WTC11 (cell line): ENCODE measurements around the gene ERG28. TPM values are rescaled to one million over a fixed set of nuclear protein-coding genes. Genes with fewer than 3 reads are reported as not detected.

ENCODE experiments used
- ATAC-seq: fragments of 200-7000 bp; cut with Tn5 transposase; 2 replicates; pipeline ENCODE4 v1.10.0; 2021; ENCODE audit warnings: mild to moderate bottlenecking, moderate library complexity
- CTCF ChIA-PET: fragments of 300-600 bp; sonication (Branson Sonifier 250); formaldehyde crosslinking; loops from one replicate; lab custom pipeline; 2021; ENCODE audit warnings: antibody characterized with exemption; lab: Charles Lee
- POLR2A ChIA-PET: fragments of 350-600 bp; sonication (Branson Sonifier 250); formaldehyde crosslinking; loops from one replicate; lab custom pipeline; 2021; ENCODE audit warnings: antibody characterized with exemption; lab: Charles Lee
- DNase-seq: peaks from one replicate; pipeline ENCODE4 v3.0.0; 2021; ENCODE audit warnings: low spot score
- H3K27ac Mint-ChIP-seq: 2 replicates; pipeline ENCODE4 v1.8.0; 2021; ENCODE audit warnings: mixed read lengths
- H3K27me3 Mint-ChIP-seq: 2 replicates; pipeline ENCODE4 v1.8.0; 2021; ENCODE audit warnings: low read depth, mild to moderate bottlenecking, moderate library complexity, mixed read lengths
- H3K36me3 Mint-ChIP-seq: 2 replicates; pipeline ENCODE4 v1.8.0; 2021; ENCODE audit warnings: mixed read lengths
- H3K4me1 Mint-ChIP-seq: 2 replicates; pipeline ENCODE4 v1.8.0; 2022; ENCODE audit warnings: mixed read lengths
- H3K4me3 Mint-ChIP-seq: 2 replicates; pipeline ENCODE4 v1.8.0; 2021; ENCODE audit warnings: mild to moderate bottlenecking, moderate library complexity, mixed read lengths
- H3K9me3 Mint-ChIP-seq: 2 replicates; pipeline ENCODE4 v1.8.0; 2021; ENCODE audit warnings: mixed read lengths
- CBFB ChIP-seq: sonication (generic); formaldehyde crosslinking; IDR thresholded peaks from 2 replicates; pipeline ENCODE4 v1.8.1; 2022; ENCODE audit warnings: mild to moderate bottlenecking, low read depth, missing genetic modification reagents
- CREB1 ChIP-seq: sonication (generic); formaldehyde crosslinking; IDR thresholded peaks from 2 replicates; pipeline ENCODE4 v1.8.0; 2023; ENCODE audit warnings: mild to moderate bottlenecking, missing genetic modification reagents
- CTCF ChIP-seq: fragments of 200-600 bp; IDR thresholded peaks from 2 replicates; pipeline ENCODE4 v1.8.0; 2022; ENCODE audit warnings: antibody characterized with exemption
- ESRRA ChIP-seq: sonication (generic); formaldehyde crosslinking; IDR thresholded peaks from 2 replicates; pipeline ENCODE4 v1.8.1; 2022; ENCODE audit warnings: mild to moderate bottlenecking, missing genetic modification reagents, borderline replicate concordance
- HMGXB4 ChIP-seq: sonication (generic); formaldehyde crosslinking; IDR thresholded peaks from 2 replicates; pipeline ENCODE4 v1.8.1; 2023; ENCODE audit warnings: mild to moderate bottlenecking, moderate library complexity, missing genetic modification reagents
- IRF2 ChIP-seq: sonication (generic); formaldehyde crosslinking; IDR thresholded peaks from 2 replicates; pipeline ENCODE4 v1.8.0; 2022; ENCODE audit warnings: low read depth, missing genetic modification reagents, borderline replicate concordance
- JAZF1 ChIP-seq: fragments of 250-450 bp; sonication (Bioruptor Pico); IDR thresholded peaks from 2 replicates; pipeline ENCODE4 v1.9.0; 2021; ENCODE audit warnings: moderate library complexity, mild to moderate bottlenecking, inconsistent platforms
- NFATC4 ChIP-seq: fragments of 250-450 bp; sonication (Bioruptor Pico); IDR thresholded peaks from 2 replicates; pipeline ENCODE4 v1.9.0; 2021; ENCODE audit warnings: mild to moderate bottlenecking
- NFE2L1 ChIP-seq: sonication (generic); formaldehyde crosslinking; IDR thresholded peaks from 2 replicates; pipeline ENCODE4 v1.8.1; 2023; ENCODE audit warnings: missing genetic modification reagents
- NR1H2 ChIP-seq: sonication (generic); formaldehyde crosslinking; IDR thresholded peaks from 2 replicates; pipeline ENCODE4 v1.9.0; 2021; ENCODE audit warnings: mild to moderate bottlenecking, moderate library complexity, missing genetic modification reagents
- NR3C1 ChIP-seq: sonication (generic); formaldehyde crosslinking; conservative IDR thresholded peaks from 2 replicates; pipeline ENCODE4 v1.8.1; 2023; ENCODE audit warnings: low read depth, mild to moderate bottlenecking, missing genetic modification reagents
- TCF7 ChIP-seq: sonication (generic); formaldehyde crosslinking; IDR thresholded peaks from 2 replicates; pipeline ENCODE4 v1.8.0; 2022; ENCODE audit warnings: mild to moderate bottlenecking, low read depth, missing genetic modification reagents, moderate library complexity
- TEAD1 ChIP-seq: sonication (generic); formaldehyde crosslinking; IDR thresholded peaks from 2 replicates; pipeline ENCODE4 v1.8.0; 2022; ENCODE audit warnings: mild to moderate bottlenecking, missing genetic modification reagents
- TP53 ChIP-seq: sonication (generic); formaldehyde crosslinking; IDR thresholded peaks from 2 replicates; pipeline ENCODE4 v1.8.1; 2023; ENCODE audit warnings: mild to moderate bottlenecking, missing genetic modification reagents
- ZNF219 ChIP-seq: sonication (generic); formaldehyde crosslinking; IDR thresholded peaks from 2 replicates; pipeline ENCODE4 v1.8.0; 2023; ENCODE audit warnings: missing genetic modification reagents, mild to moderate bottlenecking, borderline replicate concordance
- total RNA-seq: library from RNA; stranded (reverse); gene quantifications from 3 replicates; pipeline ENCODE4 v1.2.3, GENCODE V29; 2021
- TF ChIP-seq, protein P1 (sequence below): sonication (generic); formaldehyde crosslinking; IDR thresholded peaks from 2 replicates; pipeline ENCODE4 v1.8.0; 2023; ENCODE audit warnings: mild to moderate bottlenecking, missing genetic modification reagents
- TF ChIP-seq, protein P2 (sequence below): fragments of 250-450 bp; sonication (Bioruptor Pico); IDR thresholded peaks from 2 replicates; pipeline ENCODE4 v2.1.2; 2022; ENCODE audit warnings: mild to moderate bottlenecking, moderate library complexity
- TF ChIP-seq, protein P3 (sequence below): sonication (generic); formaldehyde crosslinking; IDR thresholded peaks from 2 replicates; pipeline ENCODE4 v1.8.0; 2023; ENCODE audit warnings: missing genetic modification reagents
- TF ChIP-seq, protein P4 (sequence below): fragments of 250-450 bp; sonication (Bioruptor Pico); IDR thresholded peaks from 2 replicates; pipeline ENCODE4 v1.9.0; 2021; ENCODE audit warnings: moderate library complexity, mild to moderate bottlenecking, inconsistent platforms, borderline replicate concordance

The ERG28 gene
- total RNA-seq, 1 experiment from 2014 or later = 27.9 TPM

DNA sequence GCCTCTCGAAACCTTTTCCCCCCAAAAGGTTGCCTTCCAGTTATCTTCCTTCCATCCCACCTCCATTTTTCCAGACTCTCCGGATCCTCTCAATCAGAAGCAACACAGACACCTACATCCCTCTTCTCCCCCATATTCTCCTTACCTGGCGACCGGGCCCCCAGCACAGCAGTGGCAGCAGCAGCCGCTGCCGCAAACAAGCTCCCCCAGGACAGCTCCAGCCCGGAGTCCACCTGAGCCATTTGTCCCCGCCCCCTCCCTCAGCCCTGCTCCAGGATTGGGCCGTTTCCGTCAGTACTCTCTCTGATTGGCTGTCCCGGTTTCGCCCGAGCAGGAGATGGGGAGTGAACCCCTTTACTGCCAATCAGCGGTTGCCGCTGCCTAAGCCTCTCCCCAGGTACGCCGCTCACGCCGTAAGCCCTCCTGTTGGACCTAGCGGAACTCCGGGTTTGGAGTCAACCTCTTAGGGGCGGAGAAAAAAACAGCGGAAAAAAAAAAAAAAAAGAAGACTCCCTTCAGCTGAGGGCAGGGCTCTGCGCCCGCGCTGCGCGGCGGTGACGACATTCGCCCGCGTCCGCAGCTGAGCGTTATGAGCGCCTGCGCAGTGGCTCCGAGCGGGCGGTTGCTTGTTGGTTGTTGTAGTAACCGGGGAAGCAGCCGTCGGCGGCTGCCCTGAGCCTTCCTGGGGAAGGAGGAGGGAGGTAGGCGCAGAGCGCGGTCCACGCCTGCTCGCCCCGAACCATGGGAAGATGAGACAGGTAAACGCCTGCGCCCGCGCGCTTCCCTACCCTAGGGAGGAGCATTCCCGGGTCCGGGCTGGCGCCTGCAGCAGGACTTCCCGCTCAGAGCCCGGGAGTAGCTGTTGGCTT, at the start of gene ERG28, which contains the start of gene TTLL5 (continued):
- TF ChIP-seq, protein P1, sequence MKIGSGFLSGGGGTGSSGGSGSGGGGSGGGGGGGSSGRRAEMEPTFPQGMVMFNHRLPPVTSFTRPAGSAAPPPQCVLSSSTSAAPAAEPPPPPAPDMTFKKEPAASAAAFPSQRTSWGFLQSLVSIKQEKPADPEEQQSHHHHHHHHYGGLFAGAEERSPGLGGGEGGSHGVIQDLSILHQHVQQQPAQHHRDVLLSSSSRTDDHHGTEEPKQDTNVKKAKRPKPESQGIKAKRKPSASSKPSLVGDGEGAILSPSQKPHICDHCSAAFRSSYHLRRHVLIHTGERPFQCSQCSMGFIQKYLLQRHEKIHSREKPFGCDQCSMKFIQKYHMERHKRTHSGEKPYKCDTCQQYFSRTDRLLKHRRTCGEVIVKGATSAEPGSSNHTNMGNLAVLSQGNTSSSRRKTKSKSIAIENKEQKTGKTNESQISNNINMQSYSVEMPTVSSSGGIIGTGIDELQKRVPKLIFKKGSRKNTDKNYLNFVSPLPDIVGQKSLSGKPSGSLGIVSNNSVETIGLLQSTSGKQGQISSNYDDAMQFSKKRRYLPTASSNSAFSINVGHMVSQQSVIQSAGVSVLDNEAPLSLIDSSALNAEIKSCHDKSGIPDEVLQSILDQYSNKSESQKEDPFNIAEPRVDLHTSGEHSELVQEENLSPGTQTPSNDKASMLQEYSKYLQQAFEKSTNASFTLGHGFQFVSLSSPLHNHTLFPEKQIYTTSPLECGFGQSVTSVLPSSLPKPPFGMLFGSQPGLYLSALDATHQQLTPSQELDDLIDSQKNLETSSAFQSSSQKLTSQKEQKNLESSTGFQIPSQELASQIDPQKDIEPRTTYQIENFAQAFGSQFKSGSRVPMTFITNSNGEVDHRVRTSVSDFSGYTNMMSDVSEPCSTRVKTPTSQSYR (CRISPR knock-in tag) = no peak
- TF ChIP-seq ESRRA (CRISPR knock-in tag) (no peak), NFE2L1 (CRISPR knock-in tag) (peak; percentile 54; the same call in 1 of the 2 replicates), TCF7 (CRISPR knock-in tag) (no peak), NR3C1 (no peak), HMGXB4 (CRISPR knock-in tag) (no peak; the same call in 1 of the 2 replicates), IRF2 (CRISPR knock-in tag) (no peak), TEAD1 (CRISPR knock-in tag) (0 out of 2 replicates have a peak, but pooled peaks have one; percentile 70), CBFB (CRISPR knock-in tag) (0 out of 2 replicates have a peak, but pooled peaks have one; percentile 41), ZNF219 (no peak), JAZF1 (CRISPR knock-in tag) (no peak), TP53 (CRISPR knock-in tag) (no peak), NFATC4 (CRISPR knock-in tag) (no peak), NR1H2 (CRISPR knock-in tag) (no peak)
- TF ChIP-seq, protein P2, sequence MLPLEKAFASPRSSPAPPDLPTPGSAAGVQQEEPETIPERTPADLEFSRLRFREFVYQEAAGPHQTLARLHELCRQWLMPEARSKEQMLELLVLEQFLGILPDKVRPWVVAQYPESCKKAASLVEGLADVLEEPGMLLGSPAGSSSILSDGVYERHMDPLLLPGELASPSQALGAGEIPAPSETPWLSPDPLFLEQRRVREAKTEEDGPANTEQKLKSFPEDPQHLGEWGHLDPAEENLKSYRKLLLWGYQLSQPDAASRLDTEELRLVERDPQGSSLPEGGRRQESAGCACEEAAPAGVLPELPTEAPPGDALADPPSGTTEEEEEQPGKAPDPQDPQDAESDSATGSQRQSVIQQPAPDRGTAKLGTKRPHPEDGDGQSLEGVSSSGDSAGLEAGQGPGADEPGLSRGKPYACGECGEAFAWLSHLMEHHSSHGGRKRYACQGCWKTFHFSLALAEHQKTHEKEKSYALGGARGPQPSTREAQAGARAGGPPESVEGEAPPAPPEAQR (CRISPR knock-in tag) = no peak
- TF ChIP-seq, protein P3, sequence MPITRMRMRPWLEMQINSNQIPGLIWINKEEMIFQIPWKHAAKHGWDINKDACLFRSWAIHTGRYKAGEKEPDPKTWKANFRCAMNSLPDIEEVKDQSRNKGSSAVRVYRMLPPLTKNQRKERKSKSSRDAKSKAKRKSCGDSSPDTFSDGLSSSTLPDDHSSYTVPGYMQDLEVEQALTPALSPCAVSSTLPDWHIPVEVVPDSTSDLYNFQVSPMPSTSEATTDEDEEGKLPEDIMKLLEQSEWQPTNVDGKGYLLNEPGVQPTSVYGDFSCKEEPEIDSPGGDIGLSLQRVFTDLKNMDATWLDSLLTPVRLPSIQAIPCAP = no peak
- TF ChIP-seq, protein P4, sequence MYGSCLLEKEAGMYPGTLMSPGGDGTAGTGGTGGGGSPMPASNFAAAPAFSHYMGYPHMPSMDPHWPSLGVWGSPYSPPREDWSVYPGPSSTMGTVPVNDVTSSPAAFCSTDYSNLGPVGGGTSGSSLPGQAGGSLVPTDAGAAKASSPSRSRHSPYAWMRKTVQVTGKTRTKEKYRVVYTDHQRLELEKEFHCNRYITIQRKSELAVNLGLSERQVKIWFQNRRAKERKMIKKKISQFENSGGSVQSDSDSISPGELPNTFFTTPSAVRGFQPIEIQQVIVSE (CRISPR knock-in tag) = no peak
- TF ChIP-seq, all 79 proteins: peak for 18

DNA sequence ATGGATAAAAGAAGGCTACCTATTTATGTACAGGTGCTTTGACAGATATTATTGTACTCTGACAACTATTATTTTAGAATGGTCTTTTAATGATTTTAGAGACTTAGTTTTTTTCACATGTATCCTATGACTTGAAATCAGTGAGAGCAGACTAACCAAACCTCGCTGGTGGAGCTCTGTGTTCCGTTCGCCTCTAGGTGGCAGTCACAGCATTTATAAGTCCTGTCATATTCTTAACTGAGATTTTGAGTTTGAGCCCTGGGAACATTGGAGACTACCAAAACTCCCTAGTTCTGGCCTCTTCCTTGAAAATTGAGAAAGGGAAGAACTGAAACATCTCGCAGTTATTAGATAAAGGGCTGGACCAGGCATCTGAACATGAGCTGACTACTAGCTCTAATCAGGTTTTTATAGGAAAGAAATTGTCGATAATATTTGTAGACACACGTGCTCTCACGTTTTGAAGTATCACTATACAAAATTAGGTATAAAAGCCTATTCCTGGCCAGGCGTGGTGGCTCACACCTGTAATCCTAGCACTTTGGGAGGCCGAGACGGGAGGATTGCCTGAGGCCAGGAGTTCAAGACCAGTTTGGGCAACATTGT, 48.6 kb upstream of the ERG28 start:
- H3K27ac Mint-ChIP-seq = peak overlapping the region; percentile 73; the same call in 1 of the 2 replicates
- DNase-seq = peak; percentile 72
- H3K4me1 Mint-ChIP-seq = peaks cover 14% of the 10 kb centered on the region
- no peaks in the 10 kb centered on the region for H3K9me3 Mint-ChIP-seq
- no peak overlapping the region for H3K4me3 Mint-ChIP-seq
- ChIA-PET CTCF (interaction anchor here (0.6 to 2.4 kb wide), 50 partner anchors 9 to 1024 kb away, joined by 3 to 98 read pairs (median 4); partner anchors contain the start of genes ERG28, FLVCR2, IFT43 and TGFB3), POLR2A (no interaction called here)
- TF ChIP-seq CTCF (peak; percentile 67), CREB1 (no peak)
- peak; percentile 74 for ATAC-seq
- H3K27me3 Mint-ChIP-seq = no peaks in the 10 kb centered on the region
- H3K36me3 Mint-ChIP-seq = 0 out of 2 replicates have a peak, but pooled peaks cover 3% of the 10 kb centered on the region
